ENCODE measurements around the gene GOLGA3. TPM values are rescaled to one million over a fixed set of nuclear protein-coding genes. Genes with fewer than 3 reads are reported as not detected.
"Not testable (repeated sequence)": the region's sequence is repeated elsewhere in the genome, so short reads cannot be mapped to it uniquely, and the experiment has no call there.

Gene GOLGA3
- total RNA-seq, 1 donor from 2014 or later, result 78.7 TPM

DNA sequence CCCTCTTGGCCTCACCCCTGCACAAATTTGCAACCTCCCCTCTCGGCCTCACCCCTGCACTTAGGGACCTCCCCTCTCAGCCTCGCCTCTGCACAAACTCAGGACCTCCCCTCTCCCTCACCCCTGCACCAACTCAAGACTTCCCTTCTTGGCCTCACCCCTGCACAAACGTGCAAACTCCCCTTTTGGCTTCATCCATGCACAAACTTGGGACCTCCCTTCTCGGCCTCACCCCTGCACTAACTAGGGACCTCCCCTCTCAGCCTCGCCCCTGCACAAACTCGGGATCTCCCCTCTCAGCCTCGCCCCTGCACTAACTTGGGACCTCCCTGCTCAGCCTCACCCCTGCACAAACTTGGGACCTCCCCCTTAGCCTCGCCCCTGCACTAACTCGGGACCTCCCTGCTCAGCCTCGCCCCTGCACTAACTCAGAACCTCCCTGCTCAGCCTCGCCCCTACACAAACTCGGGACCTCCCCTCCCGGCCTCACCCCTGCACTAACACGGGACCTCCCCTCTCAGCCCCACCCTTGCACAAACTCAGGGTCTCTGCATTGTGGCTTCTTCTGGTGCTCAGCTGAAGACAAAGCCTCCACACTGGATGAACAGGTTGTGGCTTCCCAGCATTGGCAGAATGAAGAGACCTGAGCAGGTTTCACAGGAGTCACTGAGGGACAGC is 11.0 kb upstream of the GOLGA3 start:
- peaks cover 37% of the 10 kb centered on the region for H3K36me3 Mint-ChIP-seq (ENCODE audit: low read depth)
- H3K9me3 Mint-ChIP-seq, result no peaks in the 10 kb centered on the region
- H3K4me3 Mint-ChIP-seq, result no peak overlapping the region
- intact Hi-C loops (cut with micrococcal nuclease), result no loop called here
- DNase-seq (ENCODE audit: low spot score), result no peak
- peak overlapping the region; percentile 44 for H3K27ac Mint-ChIP-seq
- no peaks in the 10 kb centered on the region for H3K27me3 Mint-ChIP-seq (ENCODE audit: insufficient read depth)
- H3K4me1 Mint-ChIP-seq (ENCODE audit: low read depth), result peaks cover 16% of the 10 kb centered on the region

DNA sequence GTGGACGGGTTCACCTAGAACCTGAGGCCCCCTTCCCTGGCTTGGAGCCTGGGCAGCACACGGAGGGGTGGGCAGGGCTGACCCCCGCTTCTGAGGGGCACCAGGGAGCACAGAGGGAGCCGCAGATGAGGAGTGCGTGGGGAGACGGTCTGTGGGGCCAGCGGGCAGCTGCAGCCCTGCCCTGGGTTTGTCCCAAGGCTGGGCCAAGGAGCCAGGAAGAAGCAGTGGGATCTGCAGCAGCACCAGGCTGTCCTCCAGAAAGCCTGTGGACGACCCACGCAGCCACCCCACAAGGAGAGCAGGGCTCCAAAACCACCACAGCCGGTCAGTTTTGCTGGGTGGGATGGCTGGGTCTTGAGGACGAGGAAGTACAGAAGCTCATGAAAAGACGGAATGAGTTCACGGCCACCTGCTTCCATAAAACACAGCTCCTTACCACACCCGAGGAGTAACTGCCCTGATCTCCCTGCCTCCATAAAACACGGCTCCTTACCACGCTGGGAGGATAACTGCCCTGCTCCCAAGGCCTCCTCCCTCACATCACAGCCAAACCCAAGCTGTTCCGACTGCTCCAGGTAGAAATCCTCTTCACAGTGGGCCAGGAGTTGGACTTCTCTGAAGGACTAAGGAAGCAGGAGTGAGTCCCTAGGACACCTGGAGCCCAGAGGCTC is 9.9 kb upstream of the GOLGA3 start:
- no peak for DNase-seq (ENCODE audit: low spot score)
- intact Hi-C loops (cut with micrococcal nuclease), result no loop called here
- no peaks in the 10 kb centered on the region for H3K27me3 Mint-ChIP-seq (ENCODE audit: insufficient read depth)
- H3K27ac Mint-ChIP-seq, result peak overlapping the region; percentile 43
- H3K4me1 Mint-ChIP-seq (ENCODE audit: low read depth), result peaks cover 25% of the 10 kb centered on the region
- no peaks in the 10 kb centered on the region for H3K9me3 Mint-ChIP-seq
- H3K4me3 Mint-ChIP-seq, result no peak overlapping the region
- peaks cover 43% of the 10 kb centered on the region for H3K36me3 Mint-ChIP-seq (ENCODE audit: low read depth)

DNA sequence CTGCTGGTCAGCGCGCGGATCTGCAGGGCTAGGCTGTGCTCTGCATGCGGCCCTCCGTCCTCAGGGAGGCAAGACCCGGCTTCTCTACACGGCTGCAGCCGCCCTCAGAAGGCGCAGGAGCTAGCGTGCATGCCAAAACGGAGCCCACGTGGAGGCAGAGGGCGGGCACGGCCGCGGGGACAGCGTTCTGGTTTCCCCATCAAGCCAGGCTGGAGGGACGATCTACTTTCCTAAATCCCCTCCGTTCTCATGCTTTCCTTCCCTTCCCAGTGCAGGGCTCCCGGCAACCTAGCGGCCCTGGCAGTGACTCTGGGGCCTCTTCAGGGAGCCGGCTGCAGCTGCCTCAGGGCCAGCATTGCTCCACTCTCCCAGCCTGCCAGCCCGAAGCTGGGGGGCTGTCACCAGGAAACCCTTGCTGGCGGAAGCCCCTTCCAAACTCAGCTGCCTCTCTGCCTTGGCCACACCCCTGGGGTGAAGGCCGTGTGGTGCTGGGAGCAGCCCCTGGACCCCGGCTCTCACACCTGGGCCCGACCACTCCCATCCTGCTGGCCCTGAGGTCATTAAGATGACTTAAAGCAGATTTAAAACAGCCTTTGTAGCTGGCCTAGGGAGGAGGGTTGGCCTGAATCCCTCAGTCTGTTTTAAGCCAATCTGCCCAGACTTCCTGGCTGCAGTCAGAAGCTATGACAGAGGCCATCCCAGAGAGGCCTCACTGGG is 9.2 kb upstream of the GOLGA3 start:
- Mint-ChIP-seq H3K36me3 (ENCODE audit: low read depth) (peaks cover 46% of the 10 kb centered on the region), H3K27me3 (ENCODE audit: insufficient read depth) (no peaks in the 10 kb centered on the region), H3K4me1 (ENCODE audit: low read depth) (peaks cover 32% of the 10 kb centered on the region), H3K9me3 (no peaks in the 10 kb centered on the region), H3K4me3 (no peak overlapping the region), H3K27ac (no peak overlapping the region)
- no peak for DNase-seq (ENCODE audit: low spot score)
- intact Hi-C loops (cut with micrococcal nuclease), result no loop called here

DNA sequence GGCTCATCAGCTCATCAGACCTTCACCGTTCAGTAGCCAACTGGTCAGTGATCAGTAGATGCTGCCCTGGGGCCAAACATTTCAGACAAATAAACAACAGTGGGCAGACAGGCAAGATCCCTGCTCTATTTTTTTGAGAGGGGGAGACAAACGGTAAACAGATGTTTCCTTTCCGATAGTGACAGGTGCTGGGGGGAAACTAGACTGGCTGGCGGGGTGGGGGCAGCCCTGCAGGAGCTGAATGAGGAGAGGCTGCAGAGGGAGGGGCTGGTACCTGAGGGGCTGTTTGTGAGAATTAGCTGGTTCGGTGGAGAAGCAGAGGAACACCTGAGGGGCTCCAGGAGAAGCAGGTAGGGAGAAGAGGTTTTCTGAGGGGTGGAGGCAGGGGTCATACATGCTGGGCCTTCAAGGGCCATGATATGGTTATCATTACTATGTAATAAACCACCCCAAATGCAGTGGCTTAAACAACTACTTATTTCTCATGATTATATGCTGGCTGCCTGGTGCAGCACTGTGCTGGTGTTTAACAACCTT is 8.2 kb upstream of the GOLGA3 start:
- Mint-ChIP-seq H3K4me3 (peak overlapping the region; percentile 69), H3K9me3 (no peaks in the 10 kb centered on the region), H3K27ac (peak overlapping the region; percentile 73), H3K4me1 (ENCODE audit: low read depth) (peaks cover 35% of the 10 kb centered on the region), H3K36me3 (ENCODE audit: low read depth) (peaks cover 43% of the 10 kb centered on the region), H3K27me3 (ENCODE audit: insufficient read depth) (no peaks in the 10 kb centered on the region)
- DNase-seq (ENCODE audit: low spot score), result no peak
- intact Hi-C loops (cut with micrococcal nuclease), result no loop called here

DNA sequence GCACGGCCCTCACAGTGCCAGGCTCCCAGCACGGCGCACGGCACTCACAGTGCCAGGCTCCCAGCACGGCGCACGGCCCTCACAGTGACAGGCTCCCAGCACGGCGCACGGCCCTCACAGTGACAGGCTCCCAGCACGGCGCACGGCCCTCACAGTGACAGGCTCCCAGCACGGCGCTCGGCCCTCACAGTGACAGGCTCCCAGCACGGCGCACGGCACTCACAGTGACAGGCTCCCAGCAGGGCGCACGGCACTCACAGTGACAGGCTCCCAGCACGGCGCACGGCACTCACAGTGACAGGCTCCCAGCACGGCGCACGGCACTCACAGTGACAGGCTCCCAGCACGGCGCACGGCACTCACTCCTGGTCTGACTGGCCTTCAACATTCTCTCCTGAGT is 7.6 kb upstream of the GOLGA3 start:
- H3K27me3 Mint-ChIP-seq (ENCODE audit: insufficient read depth); DNase-seq (ENCODE audit: low spot score): not testable (repeated sequence)
- H3K4me1 Mint-ChIP-seq (ENCODE audit: low read depth), result peaks cover 35% of the 10 kb centered on the region

DNA sequence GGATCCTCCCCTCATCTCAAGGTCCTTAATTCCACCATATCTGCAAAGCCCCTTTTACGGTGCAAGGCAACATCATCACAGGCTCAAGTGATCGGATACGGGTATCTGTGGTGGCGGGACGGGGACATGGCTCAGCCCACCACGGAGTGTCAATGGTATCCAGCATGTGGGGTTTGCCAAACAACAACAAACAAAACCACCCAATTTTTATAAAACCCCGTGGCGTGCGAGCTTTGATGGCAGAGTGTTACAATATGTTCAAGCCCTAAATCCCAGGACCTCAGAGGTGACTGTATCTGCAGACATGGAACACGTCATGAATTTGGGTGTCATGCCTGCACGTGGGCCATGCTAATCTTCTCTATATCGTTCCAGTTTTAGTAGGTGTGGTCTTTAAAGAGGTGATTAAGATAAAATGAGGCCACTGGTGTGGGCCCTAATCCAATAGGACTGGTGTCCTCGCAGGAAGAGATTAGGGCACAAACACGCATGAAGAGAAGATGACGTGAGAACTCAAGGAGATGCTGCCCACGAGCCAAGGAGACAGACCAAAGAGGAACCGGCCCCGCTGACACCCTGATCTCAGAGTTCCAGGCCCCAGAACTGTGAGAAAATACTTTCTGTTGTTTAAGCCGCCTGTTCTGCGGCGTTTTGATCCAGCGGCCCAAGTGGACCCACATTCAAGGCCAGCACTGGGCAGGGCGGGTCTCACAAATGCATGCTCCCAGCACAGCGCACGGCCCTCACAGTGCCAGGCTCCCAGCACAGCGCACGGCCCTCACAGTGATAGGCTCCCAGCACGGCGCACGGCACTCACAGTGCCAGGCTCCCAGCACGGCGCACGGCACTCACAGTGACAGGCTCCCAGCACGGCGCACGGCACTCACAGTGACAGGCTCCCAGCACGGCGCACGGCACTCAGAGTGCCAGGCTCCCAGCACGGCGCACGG is 6.7 kb upstream of the GOLGA3 start:
- H3K36me3 Mint-ChIP-seq (ENCODE audit: low read depth), result peaks cover 40% of the 10 kb centered on the region
- H3K4me3 Mint-ChIP-seq, result peak overlapping the region; percentile 66
- intact Hi-C loops (cut with micrococcal nuclease), result no loop called here
- DNase-seq (ENCODE audit: low spot score), result no peak
- H3K27me3 Mint-ChIP-seq (ENCODE audit: insufficient read depth), result no peaks in the 10 kb centered on the region
- peak overlapping the region; percentile 95 for H3K27ac Mint-ChIP-seq
- H3K4me1 Mint-ChIP-seq (ENCODE audit: low read depth), result peaks cover 35% of the 10 kb centered on the region
- H3K9me3 Mint-ChIP-seq, result no peaks in the 10 kb centered on the region

More for the DNA sequence above, 7.6 kb upstream of the GOLGA3 start:
- H3K4me3 Mint-ChIP-seq, result peak overlapping the region; percentile 69
- H3K9me3 Mint-ChIP-seq; intact Hi-C loops (cut with micrococcal nuclease): not testable (repeated sequence)
- H3K36me3 Mint-ChIP-seq (ENCODE audit: low read depth), result peaks cover 44% of the 10 kb centered on the region
- peak overlapping the region; percentile 73 for H3K27ac Mint-ChIP-seq

DNA sequence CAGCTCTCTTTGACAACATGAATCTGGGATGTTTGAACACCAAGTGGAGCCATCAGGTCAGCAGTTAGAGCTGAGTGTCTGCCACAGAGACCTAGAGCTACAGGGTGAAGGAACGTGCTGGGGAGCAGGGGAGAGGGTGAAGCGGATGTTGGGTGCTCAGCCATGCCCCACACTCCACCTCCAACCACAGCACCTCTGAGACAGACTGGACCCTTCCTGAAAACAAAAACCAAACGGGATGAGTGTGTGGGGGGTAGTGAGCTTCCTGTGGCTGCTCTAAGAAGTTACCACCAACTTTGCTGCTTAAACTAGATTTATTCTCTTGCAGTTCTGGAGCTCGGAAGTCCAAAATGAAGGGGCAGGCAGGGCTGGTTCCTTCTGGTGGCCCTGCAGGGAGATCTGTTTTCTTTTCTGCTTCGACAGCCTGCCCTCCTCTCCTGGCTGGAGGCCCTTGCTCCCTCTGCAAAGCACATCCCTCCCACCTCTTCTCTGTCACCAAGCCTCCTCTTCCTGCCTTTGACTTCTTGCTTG is 5.6 kb upstream of the GOLGA3 start:
- H3K27ac Mint-ChIP-seq, result peak overlapping the region; percentile 95
- peaks cover 32% of the 10 kb centered on the region for H3K36me3 Mint-ChIP-seq (ENCODE audit: low read depth)
- H3K4me3 Mint-ChIP-seq, result peak overlapping the region; percentile 43
- intact Hi-C loops (cut with micrococcal nuclease), result loop anchor here (5.0 kb wide), 1 partner anchor 33 kb away; no protein-coding TSS in a partner anchor
- no peak for DNase-seq (ENCODE audit: low spot score)
- H3K9me3 Mint-ChIP-seq, result no peaks in the 10 kb centered on the region
- H3K4me1 Mint-ChIP-seq (ENCODE audit: low read depth), result peaks cover 39% of the 10 kb centered on the region
- H3K27me3 Mint-ChIP-seq (ENCODE audit: insufficient read depth), result no peaks in the 10 kb centered on the region

DNA sequence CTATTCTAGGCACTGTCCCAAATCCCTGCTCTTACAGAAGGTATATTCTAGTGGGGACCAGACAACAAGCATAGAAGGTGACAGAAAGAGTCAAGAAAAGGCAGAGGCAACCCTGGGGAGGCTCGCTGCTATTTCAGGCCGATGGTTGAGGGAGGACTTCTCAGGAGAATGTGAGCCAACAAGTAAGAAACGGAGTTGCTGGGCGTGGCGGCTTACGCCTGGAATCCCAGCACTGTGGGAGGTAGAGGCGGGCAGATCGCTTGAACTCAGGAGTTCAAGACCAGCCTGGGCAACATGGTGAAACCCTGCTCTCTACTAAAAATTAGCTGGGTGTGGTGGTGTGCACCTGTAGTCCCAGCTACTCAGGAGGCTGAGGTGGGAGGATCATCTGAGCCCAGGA is 4.7 kb upstream of the GOLGA3 start:
- Mint-ChIP-seq H3K4me3 (peak overlapping the region; percentile 42), H3K27ac (peak overlapping the region; percentile 95), H3K4me1 (ENCODE audit: low read depth) (peaks cover 39% of the 10 kb centered on the region), H3K9me3 (no peaks in the 10 kb centered on the region), H3K27me3 (ENCODE audit: insufficient read depth) (peaks cover 2% of the 10 kb centered on the region), H3K36me3 (ENCODE audit: low read depth) (peaks cover 31% of the 10 kb centered on the region)
- intact Hi-C loops (cut with micrococcal nuclease), result loop anchor here (5.0 kb wide), 1 partner anchor 34 kb away; no protein-coding TSS in a partner anchor
- DNase-seq (ENCODE audit: low spot score), result no peak

DNA sequence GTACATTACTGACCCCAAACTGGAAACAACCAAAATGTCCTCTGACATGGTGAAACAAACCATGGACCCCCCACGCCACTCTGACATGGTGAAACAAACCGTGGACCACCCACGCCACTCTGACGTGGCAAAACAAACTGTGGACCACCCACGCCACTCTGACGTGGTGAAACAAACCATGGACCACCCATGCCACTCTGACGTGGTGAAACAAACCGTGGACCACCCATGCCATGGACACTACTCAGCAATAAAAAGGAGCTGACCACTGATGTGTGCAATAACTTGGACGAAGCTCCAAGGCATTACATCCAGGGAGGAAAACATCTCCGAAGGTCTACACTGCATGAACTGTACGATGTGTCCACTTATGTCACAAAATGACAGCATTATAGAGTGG is 3.1 kb upstream of the GOLGA3 start:
- Mint-ChIP-seq H3K4me1 (ENCODE audit: low read depth) (peaks cover 50% of the 10 kb centered on the region), H3K27me3 (ENCODE audit: insufficient read depth) (peaks cover 2% of the 10 kb centered on the region), H3K36me3 (ENCODE audit: low read depth) (peaks cover 40% of the 10 kb centered on the region), H3K4me3 (no peak overlapping the region), H3K27ac (no peak overlapping the region), H3K9me3 (no peaks in the 10 kb centered on the region)
- DNase-seq (ENCODE audit: low spot score), result no peak
- intact Hi-C loops (cut with micrococcal nuclease), result loop anchor here (5.0 kb wide), 1 partner anchor 36 kb away; no protein-coding TSS in a partner anchor

DNA sequence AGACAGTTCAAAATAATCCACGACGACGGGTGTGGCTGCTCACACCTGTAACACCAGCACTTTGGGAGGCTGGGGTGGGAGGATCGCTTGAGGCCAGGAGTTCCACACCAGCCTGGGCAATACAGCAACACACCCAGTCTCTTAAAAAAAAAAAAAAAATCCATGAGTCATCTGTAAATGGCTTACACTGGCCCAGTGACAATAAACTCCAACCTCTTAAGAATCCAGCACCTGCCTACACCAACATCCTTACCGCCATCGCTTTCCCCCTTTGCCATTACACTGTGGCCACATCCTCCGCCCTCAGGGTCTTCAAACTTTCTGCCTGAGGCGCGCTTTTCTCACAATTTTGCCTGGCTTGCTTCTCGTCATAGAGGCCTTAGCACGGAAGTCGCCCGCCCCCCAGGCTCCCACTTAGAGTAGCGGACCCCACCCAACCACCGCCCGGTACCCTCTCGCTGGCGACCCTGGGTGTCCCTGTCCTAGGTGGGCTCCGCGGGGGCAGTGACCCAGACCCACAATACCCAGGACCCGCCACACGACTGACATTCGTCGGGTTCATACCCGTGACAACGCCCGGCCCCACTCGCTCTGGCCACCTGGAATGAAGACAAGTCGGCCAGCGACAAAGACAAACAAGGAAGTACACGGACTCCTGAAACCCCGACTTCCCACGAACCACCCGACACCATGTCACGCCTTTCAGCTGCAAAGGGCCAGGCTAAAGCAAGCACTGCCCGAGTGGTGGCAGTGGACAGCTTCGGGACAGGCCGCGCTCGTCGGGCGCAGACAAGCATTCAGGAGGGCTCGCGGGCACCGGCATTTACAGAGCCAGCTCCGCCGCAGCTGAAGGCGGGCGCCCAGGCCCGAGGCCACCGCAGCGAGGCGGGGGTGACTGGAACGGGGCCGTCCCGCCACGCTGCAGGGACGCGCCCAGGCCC is 636 bp downstream of the GOLGA3 start:
- DNase-seq (ENCODE audit: low spot score), result no peak
- intact Hi-C loops (cut with micrococcal nuclease), result loop anchor here (1.0 to 2.0 kb wide), 6 partner anchors 59 to 879 kb away; partner anchors contain the start of genes CHFR, EP400, PGAM5 and POLE
- Mint-ChIP-seq H3K9me3 (no peaks in the 10 kb centered on the region), H3K27me3 (ENCODE audit: insufficient read depth) (peaks cover 2% of the 10 kb centered on the region), H3K4me1 (ENCODE audit: low read depth) (peaks cover 34% of the 10 kb centered on the region), H3K27ac (peak overlapping the region; percentile 91), H3K4me3 (peak overlapping the region; percentile 89), H3K36me3 (ENCODE audit: low read depth) (peaks cover 52% of the 10 kb centered on the region)

DNA sequence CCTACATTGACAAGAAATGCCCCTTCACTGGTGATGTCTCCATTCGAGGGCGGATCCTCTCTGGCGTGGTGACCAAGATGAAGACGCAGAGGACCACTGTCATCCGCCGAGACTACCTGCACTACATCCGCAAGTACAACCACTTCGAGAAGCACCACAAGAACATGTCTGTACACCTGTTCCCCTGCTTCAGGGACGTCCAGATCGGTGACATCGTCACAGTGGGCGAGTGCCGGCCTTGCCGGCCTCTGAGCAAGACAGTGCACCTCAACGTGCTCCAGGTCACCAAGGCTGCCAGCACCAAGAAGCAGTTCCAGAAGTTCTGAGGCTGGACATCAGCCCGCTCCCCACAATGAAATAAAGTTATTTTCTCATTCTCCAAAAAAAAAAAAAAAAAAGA is 2.8 kb downstream of the GOLGA3 start:
- Mint-ChIP-seq H3K4me3 (peak overlapping the region; percentile 30), H3K4me1 (ENCODE audit: low read depth) (peaks cover 29% of the 10 kb centered on the region), H3K9me3 (no peaks in the 10 kb centered on the region), H3K27ac (no peak overlapping the region), H3K27me3 (ENCODE audit: insufficient read depth) (peaks cover 2% of the 10 kb centered on the region), H3K36me3 (ENCODE audit: low read depth) (peaks cover 47% of the 10 kb centered on the region)
- DNase-seq (ENCODE audit: low spot score), result no peak
- intact Hi-C loops (cut with micrococcal nuclease), result no loop called here

Data from activated T-helper 1 cell treated with anti-CD3 and anti-CD28 coated beads, Interleukin-12 subunit alpha, Interleukin-12 subunit beta, Interleukin-2, Interleukin-4 antibody, amounts not matched to agents 30 ng/mL and 10 ng/mL and 1 ng/mL, durations not matched to agents 14 hours and 24 hours and 36 hours (primary cell).